HK-2 (cell line): ENCODE measurements around the gene TYR.
"Not testable (repeated sequence)": the region's sequence is repeated elsewhere in the genome, so short reads cannot be mapped to it uniquely, and the experiment has no call there.

Experiments used
- DNase-seq: peaks from one replicate; pipeline ENCODE4 v3.0.0-alpha.2; 2018; ENCODE audit not compliant: unreplicated experiment

TYR gene

GRCh38 chr11:89177691-89178231, at the start of gene TYR:
Gene TYR (plus strand): TSS chr11:89177875. CDS start chr11:89177954, 79 bp downstream.
- no peak for DNase-seq

GRCh38 chr11:89136606-89137005, 41.1 kb upstream of the TYR start:
- DNase-seq, result no peak

- DNase-seq, result no peak
Observed at GRCh38 chr11:89147229-89147628, 30.4 kb upstream of the TYR start.

GRCh38 chr11:89159974-89160373, 17.7 kb upstream of the TYR start:
- DNase-seq, result no peak

GRCh38 chr11:89161949-89162348, 15.7 kb upstream of the TYR start:
- DNase-seq, result no peak

GRCh38 chr11:89163686-89164085, 14.0 kb upstream of the TYR start:
- no peak for DNase-seq

- DNase-seq, result no peak
Observed at GRCh38 chr11:89168396-89168795, 9.3 kb upstream of the TYR start.

- no peak for DNase-seq
Observed at GRCh38 chr11:89175796-89176195, 1.9 kb upstream of the TYR start.

GRCh38 chr11:89176938-89177337, 737 bp upstream of the TYR start:
- DNase-seq, result no peak

GRCh38 chr11:89181111-89181510, 3.4 kb downstream of the TYR start:
- no peak for DNase-seq

GRCh38 chr11:89182773-89183518, 5.3 kb downstream of the TYR start:
- DNase-seq, result no peak

- DNase-seq, result no peak
Observed at GRCh38 chr11:89184021-89184420, 6.3 kb downstream of the TYR start.

- DNase-seq, result no peak
Observed at GRCh38 chr11:89189776-89190175, 12.1 kb downstream of the TYR start.

GRCh38 chr11:89201138-89201537, 23.5 kb downstream of the TYR start:
- DNase-seq, result no peak

- DNase-seq, result no peak
Observed at GRCh38 chr11:89203814-89204213, 26.1 kb downstream of the TYR start.

- DNase-seq, result no peak
Observed at GRCh38 chr11:89205378-89205777, 27.7 kb downstream of the TYR start.

- no peak for DNase-seq
Observed at GRCh38 chr11:89220684-89221339, 43.1 kb downstream of the TYR start.

- no peak for DNase-seq
Observed at GRCh38 chr11:89235083-89235482, 57.4 kb downstream of the TYR start.

GRCh38 chr11:89235976-89236375, 58.3 kb downstream of the TYR start:
- DNase-seq, result no peak

- DNase-seq, result not testable (repeated sequence)
Observed at GRCh38 chr11:89247007-89247406, 69.3 kb downstream of the TYR start.

- no peak for DNase-seq
Observed at GRCh38 chr11:89249196-89249595, 71.5 kb downstream of the TYR start.

- DNase-seq, result not testable (repeated sequence)
Observed at GRCh38 chr11:89261483-89261882, 83.8 kb downstream of the TYR start.

GRCh38 chr11:89267660-89268302, 90.1 kb downstream of the TYR start:
- no peak for DNase-seq
